H9 (cell line): Measurements from ENCODE around the gene YPEL3. TPM values are rescaled to one million over a fixed set of nuclear protein-coding genes. Genes with fewer than 3 reads are reported as not detected.

ENCODE experiments used
- DNase-seq: peaks from one replicate; pipeline ENCODE4 v3.0.0-alpha.2; 2017
- H2AFZ ChIP-seq: one replicate; pipeline ENCODE4 v1.6.1; 2013; ENCODE audit warnings: mild to moderate bottlenecking, low read length, control low read depth, moderate library complexity
- H2AK5ac ChIP-seq: 2 replicates; pipeline ENCODE4 v1.6.1; 2013; ENCODE audit warnings: low read length, control low read depth, mixed read lengths; ENCODE audit not compliant: insufficient read length
- H2BK120ac ChIP-seq: one replicate; pipeline ENCODE4 v1.6.1; 2013; ENCODE audit warnings: low read depth, mild to moderate bottlenecking, low read length, control low read depth, inconsistent platforms; ENCODE audit not compliant: poor library complexity, severe bottlenecking
- H2BK12ac ChIP-seq: 2 replicates; pipeline ENCODE4 v1.6.1; 2013; ENCODE audit warnings: low read length, control low read depth, mixed read lengths, low read depth; ENCODE audit not compliant: insufficient read length
- H2BK15ac ChIP-seq: 2 replicates; pipeline ENCODE4 v1.6.1; 2013; ENCODE audit warnings: low read depth, low read length, control low read depth
- H2BK20ac ChIP-seq: one replicate; pipeline ENCODE4 v1.6.1; 2013; ENCODE audit warnings: low read depth, mild to moderate bottlenecking, low read length, control low read depth, inconsistent platforms; ENCODE audit not compliant: poor library complexity, severe bottlenecking
- H2BK5ac ChIP-seq: 2 replicates; pipeline ENCODE4 v1.6.1; 2013; ENCODE audit warnings: low read length, control low read depth, mixed read lengths; ENCODE audit not compliant: insufficient read length
- H3K14ac ChIP-seq: 2 replicates; pipeline ENCODE4 v1.6.1; 2013; ENCODE audit warnings: low read length, control low read depth; ENCODE audit not compliant: insufficient read depth
- H3K18ac ChIP-seq: 2 replicates; pipeline ENCODE4 v1.6.1; 2013; ENCODE audit warnings: low read depth, mild to moderate bottlenecking, mixed read lengths, low read length, control low read depth; ENCODE audit not compliant: insufficient read length
- H3K23ac ChIP-seq: 2 replicates; pipeline ENCODE4 v1.6.1; 2013; ENCODE audit warnings: low read length, control low read depth, mixed read lengths, low read depth; ENCODE audit not compliant: insufficient read length
- H3K23me2 ChIP-seq: 2 replicates; pipeline ENCODE4 v1.6.1; 2013; ENCODE audit warnings: low read depth, mild to moderate bottlenecking, mixed read lengths, low read length, control low read depth; ENCODE audit not compliant: insufficient read length, poor library complexity, severe bottlenecking
- H3K27ac ChIP-seq: 2 replicates; pipeline ENCODE4 v1.5.1; 2013; ENCODE audit warnings: low read length, control low read depth, mixed read lengths, low read depth; ENCODE audit not compliant: insufficient read length
- H3K27me3 ChIP-seq: 2 replicates; pipeline ENCODE4 v1.6.1; 2013; ENCODE audit warnings: low read length, control low read depth, inconsistent platforms; ENCODE audit not compliant: insufficient read depth
- H3K4ac ChIP-seq: 2 replicates; pipeline ENCODE4 v1.6.1; 2013; ENCODE audit warnings: low read depth, mild to moderate bottlenecking, control low read depth, inconsistent platforms, low read length, moderate library complexity
- H3K4me1 ChIP-seq: 2 replicates; pipeline ENCODE4 v1.6.1; 2013; ENCODE audit warnings: low read length, control low read depth, inconsistent platforms; ENCODE audit not compliant: insufficient read depth
- H3K4me2 ChIP-seq: 2 replicates; pipeline ENCODE4 v1.6.1; 2013; ENCODE audit warnings: low read length, control low read depth, mixed read lengths; ENCODE audit not compliant: insufficient read length, insufficient read depth
- H3K56ac ChIP-seq: 2 replicates; pipeline ENCODE4 v1.6.1; 2013; ENCODE audit warnings: low read depth, mild to moderate bottlenecking, mixed read lengths, low read length, control low read depth; ENCODE audit not compliant: insufficient read length
- H3K79me1 ChIP-seq: 2 replicates; pipeline ENCODE4 v1.6.1; 2013; ENCODE audit warnings: low read depth, mild to moderate bottlenecking, moderate library complexity, low read length, control low read depth, inconsistent platforms; ENCODE audit not compliant: insufficient read depth, poor library complexity, severe bottlenecking
- H3K79me2 ChIP-seq: 2 replicates; pipeline ENCODE4 v1.6.1; 2013; ENCODE audit warnings: low read length, control low read depth, inconsistent platforms; ENCODE audit not compliant: insufficient read depth
- H3K9ac ChIP-seq: 2 replicates; pipeline ENCODE4 v1.6.1; 2013; ENCODE audit warnings: low read length, control low read depth, mixed read lengths; ENCODE audit not compliant: insufficient read length; ENCODE audit errors: extremely low read depth
- H3K9me3 ChIP-seq: one replicate; pipeline ENCODE4 v1.6.1; 2013; ENCODE audit warnings: low read depth, low read length, inconsistent platforms; ENCODE audit not compliant: control insufficient read depth
- H3T11ph ChIP-seq: one replicate; pipeline ENCODE4 v1.6.1; 2013; ENCODE audit warnings: mild to moderate bottlenecking, low read length, control low read depth, inconsistent platforms
- H4K20me1 ChIP-seq: one replicate; pipeline ENCODE4 v1.6.1; 2013; ENCODE audit not compliant: control insufficient read depth, insufficient read length, insufficient read depth
- H4K5ac ChIP-seq: 2 replicates; pipeline ENCODE4 v1.6.1; 2013; ENCODE audit warnings: low read depth, mild to moderate bottlenecking, mixed read lengths, low read length, control low read depth; ENCODE audit not compliant: insufficient read length
- H4K8ac ChIP-seq: replicated peaks from 2 replicates; pipeline ENCODE4 v1.6.1; 2013; ENCODE audit warnings: low read length, control low read depth, mixed read lengths, low read depth; ENCODE audit not compliant: insufficient read length
- H4K91ac ChIP-seq: 2 replicates; pipeline ENCODE4 v1.6.1; 2013; ENCODE audit warnings: low read depth, mild to moderate bottlenecking, moderate library complexity, mixed read lengths, low read length, control low read depth; ENCODE audit not compliant: insufficient read length
- H3K27ac Mint-ChIP-seq, 3 experiments: 2 replicates in 2 of 3; 3 replicates in 1 of 3; pipeline ENCODE4 v1.8.0; 2020 to 2021; ENCODE audit warnings: mixed read lengths in 3 of 3, mild to moderate bottlenecking in 1 of 3, moderate library complexity in 1 of 3
- H3K27me3 Mint-ChIP-seq: 2 replicates; pipeline ENCODE4 v1.8.0; 2021; ENCODE audit warnings: low read depth, mild to moderate bottlenecking, moderate library complexity, mixed read lengths
- H3K36me3 Mint-ChIP-seq, 3 experiments: 2 replicates in 2 of 3; 3 replicates in 1 of 3; pipeline ENCODE4 v1.8.0; 2020 to 2021; ENCODE audit warnings: low read depth in 3 of 3, mixed read lengths in 3 of 3; ENCODE audit not compliant: insufficient read depth in 1 of 3
- H3K4me1 Mint-ChIP-seq, 2 experiments: 2 replicates each; pipeline ENCODE4 v1.8.0; 2020; ENCODE audit warnings: mixed read lengths in 2 of 2
- H3K4me3 Mint-ChIP-seq, 2 experiments: 2 replicates in 1 of 2; 3 replicates in 1 of 2; pipeline ENCODE4 v1.8.0; 2020 to 2021; ENCODE audit warnings: mild to moderate bottlenecking in 2 of 2, mixed read lengths in 2 of 2, moderate library complexity in 1 of 2
- H3K9me3 Mint-ChIP-seq, 2 experiments: 2 replicates in 1 of 2; 3 replicates in 1 of 2; pipeline ENCODE4 v1.8.0; 2020; ENCODE audit warnings: mild to moderate bottlenecking in 2 of 2, mixed read lengths in 2 of 2, moderate library complexity in 1 of 2
- WGBS: extraction: QIAGEN DNeasy Blood & Tissue Kit; methylation state at CpG from one replicate; pipeline ENCODE4 v1.1.7; 2013; ENCODE audit warnings: missing lambda C conversion rate, low lambda C conversion rate, mixed read lengths; ENCODE audit not compliant: insufficient read length; ENCODE audit errors: extremely low coverage; 5-methylcytosine and 5-hydroxymethylcytosine counted together
- total RNA-seq: library from RNA; stranded (reverse); gene quantifications from 2 replicates; pipeline ENCODE4 v1.2.1, GENCODE V29; 2021
- TF ChIP-seq, protein P1 (sequence below): fragments of 200-600 bp; sonication (generic); conservative IDR thresholded peaks from 3 replicates; pipeline ENCODE4 v1.8.0; 2021; ENCODE audit warnings: antibody characterized with exemption, mild to moderate bottlenecking

YPEL3 gene
- total RNA-seq, 1 experiment from 2014 or later = 27.5 TPM

DNA sequence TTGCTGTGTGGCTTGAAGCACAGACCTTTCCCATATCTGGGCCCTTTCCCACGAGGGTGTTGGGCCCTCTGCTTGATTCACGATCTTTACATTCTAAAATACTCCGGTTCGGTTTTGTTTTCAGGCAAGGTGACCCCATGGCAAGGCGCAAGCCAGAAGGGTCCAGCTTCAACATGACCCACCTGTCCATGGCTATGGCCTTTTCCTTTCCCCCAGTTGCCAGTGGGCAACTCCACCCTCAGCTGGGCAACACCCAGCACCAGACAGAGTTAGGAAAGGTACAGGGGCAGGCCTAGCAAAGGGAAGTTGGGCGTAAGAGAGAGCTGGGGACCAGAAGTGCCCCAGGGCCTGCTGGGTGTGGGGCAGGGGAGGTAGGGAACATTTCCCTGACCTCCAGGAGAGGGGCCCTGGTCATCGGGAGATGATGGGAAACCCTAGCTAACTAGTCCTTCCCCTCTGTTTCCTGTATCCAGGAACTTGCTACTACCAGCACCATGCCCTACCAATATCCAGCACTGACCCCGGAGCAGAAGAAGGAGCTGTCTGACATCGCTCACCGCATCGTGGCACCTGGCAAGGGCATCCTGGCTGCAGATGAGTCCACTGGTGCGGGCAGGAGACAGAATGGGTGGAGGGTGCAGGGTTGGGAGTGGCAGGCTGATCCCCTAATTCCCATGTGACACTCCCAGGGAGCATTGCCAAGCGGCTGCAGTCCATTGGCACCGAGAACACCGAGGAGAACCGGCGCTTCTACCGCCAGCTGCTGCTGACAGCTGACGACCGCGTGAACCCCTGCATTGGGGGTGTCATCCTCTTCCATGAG is 29.0 kb downstream of the YPEL3 start:
- Histone ChIP-seq H3K27ac (no peak overlapping the region), H2BK12ac (no peak overlapping the region), H3K56ac (no peak overlapping the region)

More for the DNA sequence above, 29.0 kb downstream of the YPEL3 start:
- Histone ChIP-seq H2AFZ (no peak overlapping the region), H2BK20ac (no peak overlapping the region), H3K79me1 (peaks cover 7% of the 10 kb centered on the region), H3K9ac (peak overlapping the region; percentile 81), H4K20me1 (no peaks in the 10 kb centered on the region), H2BK5ac (no peak overlapping the region), H4K8ac (no peak overlapping the region), H2AK5ac (no peak overlapping the region), H2BK120ac (no peak overlapping the region), H3K14ac (peak overlapping the region; percentile 36; the same call in 1 of the 2 replicates), H3K4me1 (no peaks in the 10 kb centered on the region; the same call in 1 of the 2 replicates), H3K9me3 (no peaks in the 10 kb centered on the region), H4K5ac (no peak overlapping the region), H3K79me2 (peaks cover 12% of the 10 kb centered on the region; the same call in 1 of the 2 replicates), H3K23ac (no peak overlapping the region), H2BK15ac (no peak overlapping the region), H4K91ac (no peak overlapping the region), H3T11ph (no peak overlapping the region), H3K4ac (no peak overlapping the region), H3K23me2 (peaks cover 17% of the 10 kb centered on the region), H3K18ac (no peak overlapping the region), H3K4me2 (peak overlapping the region; percentile 89), H3K27me3 (no peaks in the 10 kb centered on the region)
- TF ChIP-seq, protein P1, sequence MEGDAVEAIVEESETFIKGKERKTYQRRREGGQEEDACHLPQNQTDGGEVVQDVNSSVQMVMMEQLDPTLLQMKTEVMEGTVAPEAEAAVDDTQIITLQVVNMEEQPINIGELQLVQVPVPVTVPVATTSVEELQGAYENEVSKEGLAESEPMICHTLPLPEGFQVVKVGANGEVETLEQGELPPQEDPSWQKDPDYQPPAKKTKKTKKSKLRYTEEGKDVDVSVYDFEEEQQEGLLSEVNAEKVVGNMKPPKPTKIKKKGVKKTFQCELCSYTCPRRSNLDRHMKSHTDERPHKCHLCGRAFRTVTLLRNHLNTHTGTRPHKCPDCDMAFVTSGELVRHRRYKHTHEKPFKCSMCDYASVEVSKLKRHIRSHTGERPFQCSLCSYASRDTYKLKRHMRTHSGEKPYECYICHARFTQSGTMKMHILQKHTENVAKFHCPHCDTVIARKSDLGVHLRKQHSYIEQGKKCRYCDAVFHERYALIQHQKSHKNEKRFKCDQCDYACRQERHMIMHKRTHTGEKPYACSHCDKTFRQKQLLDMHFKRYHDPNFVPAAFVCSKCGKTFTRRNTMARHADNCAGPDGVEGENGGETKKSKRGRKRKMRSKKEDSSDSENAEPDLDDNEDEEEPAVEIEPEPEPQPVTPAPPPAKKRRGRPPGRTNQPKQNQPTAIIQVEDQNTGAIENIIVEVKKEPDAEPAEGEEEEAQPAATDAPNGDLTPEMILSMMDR = no peak
- Mint-ChIP-seq H3K4me1 (peaks cover 19 to 30% of the 10 kb centered on the region in 2 experiments), H3K4me3 (peak overlapping the region; percentile 88 to 94), H3K36me3 (peaks cover 49 to 59% (median 54%) of the 10 kb centered on the region in 3 experiments), H3K27ac (peak overlapping the region; percentile 88 to 99 (median 97)), H3K27me3 (no peaks in the 10 kb centered on the region; the same call in 1 of the 2 replicates), H3K9me3 (no peaks in the 10 kb centered on the region; a peak in 1 of 5 replicates)
- WGBS = no CpG with 5 or more reads among the region's 21 CpGs
- no peak for DNase-seq
